ENCODE results near the gene FERMT1.
A peak's percentile ranks its signal among the peaks of the same experiment; 100 is the strongest.
"Not testable (repeated sequence)": the region's sequence is repeated elsewhere in the genome, so short reads cannot be mapped to it uniquely, and the experiment has no call there.

FERMT1 gene

DNA sequence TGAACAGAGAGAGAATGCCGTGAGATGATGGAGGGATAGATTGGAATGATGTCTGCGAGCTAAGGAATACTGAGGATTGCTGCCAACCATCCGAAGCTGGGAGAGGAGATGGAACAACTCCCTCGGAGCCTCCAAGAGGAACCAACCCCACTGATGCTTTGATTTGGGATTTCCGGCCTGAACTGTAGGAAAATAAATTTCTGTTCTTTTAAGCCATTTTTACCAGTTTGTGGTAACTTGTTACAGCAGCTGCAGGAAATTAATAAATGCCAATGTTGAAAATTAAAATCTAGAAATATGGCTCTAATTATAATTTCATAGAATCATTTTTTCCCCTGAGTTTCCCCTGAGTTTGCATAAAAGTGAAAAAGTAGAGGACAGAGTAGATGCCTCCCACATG is 83.1 kb downstream of the FERMT1 start:
- Histone ChIP-seq H3K4me1 (ENCODE audit: control insufficient read depth, insufficient read depth, low read length) (peaks cover 14% of the 10 kb centered on the region), H3K9me3 (ENCODE audit: control insufficient read depth in 2 of 2, low read length in 2 of 2) (no peaks in the 10 kb centered on the region), H3K9ac (ENCODE audit: low read length in 2 of 2) (no peak overlapping the region), H3K36me3 (ENCODE audit: control insufficient read depth in 2 of 2, insufficient read depth in 2 of 2, low read length in 2 of 2) (peaks cover 9 to 24% of the 10 kb centered on the region in 2 donors), H3K4me3 (ENCODE audit: low read length in 2 of 2) (no peak overlapping the region), H3K27ac (ENCODE audit: low read length) (no peak overlapping the region), H3K27me3 (ENCODE audit: control insufficient read depth in 1 of 2, insufficient read depth in 2 of 2, low read length in 2 of 2) (no peaks in the 10 kb centered on the region)

GRCh38 chr20:6038256-6038655 is 84.6 kb downstream of the FERMT1 start:
- Histone ChIP-seq H3K36me3 (ENCODE audit: control insufficient read depth in 2 of 2, insufficient read depth in 2 of 2, low read length in 2 of 2) (peaks cover 12 to 20% of the 10 kb centered on the region in 2 donors), H3K9me3 (ENCODE audit: control insufficient read depth in 2 of 2, low read length in 2 of 2) (no peaks in the 10 kb centered on the region), H3K27ac (ENCODE audit: low read length) (peak overlapping the region; percentile 46), H3K4me3 (ENCODE audit: low read length in 2 of 2) (peak overlapping the region in 1 of 2 donors; percentile 15), H3K9ac (ENCODE audit: low read length in 2 of 2) (no peak overlapping the region), H3K4me1 (ENCODE audit: control insufficient read depth, insufficient read depth, low read length) (peaks cover 27% of the 10 kb centered on the region), H3K27me3 (ENCODE audit: control insufficient read depth in 1 of 2, insufficient read depth in 2 of 2, low read length in 2 of 2) (no peaks in the 10 kb centered on the region)

- H3K27ac ChIP-seq (ENCODE audit: low read length): no peak overlapping the region
- no peak overlapping the region for H3K4me3 ChIP-seq (ENCODE audit: low read length in 2 of 2)
- no peaks in the 10 kb centered on the region for H3K27me3 ChIP-seq (ENCODE audit: control insufficient read depth in 1 of 2, insufficient read depth in 2 of 2, low read length in 2 of 2)
- no peak overlapping the region for H3K9ac ChIP-seq (ENCODE audit: low read length in 2 of 2)
- no peaks in the 10 kb centered on the region for H3K9me3 ChIP-seq (ENCODE audit: control insufficient read depth in 2 of 2, low read length in 2 of 2)
- H3K36me3 ChIP-seq (ENCODE audit: control insufficient read depth in 2 of 2, insufficient read depth in 2 of 2, low read length in 2 of 2): peaks cover 12 to 23% of the 10 kb centered on the region in 2 donors
- H3K4me1 ChIP-seq (ENCODE audit: control insufficient read depth, insufficient read depth, low read length): peaks cover 29% of the 10 kb centered on the region
Measured at GRCh38 chr20:6037082-6037481, 85.7 kb downstream of the FERMT1 start.

- Histone ChIP-seq H3K4me1 (ENCODE audit: control insufficient read depth, insufficient read depth, low read length) (peaks cover 29% of the 10 kb centered on the region), H3K27ac (ENCODE audit: low read length) (no peak overlapping the region), H3K36me3 (ENCODE audit: control insufficient read depth in 2 of 2, insufficient read depth in 2 of 2, low read length in 2 of 2) (peaks cover 8 to 17% of the 10 kb centered on the region in 2 donors)
Measured at GRCh38 chr20:6036213-6036612, 86.6 kb downstream of the FERMT1 start.

GRCh38 chr20:6034134-6034969 is 88.5 kb downstream of the FERMT1 start:
- no peaks in the 10 kb centered on the region for H3K27me3 ChIP-seq (ENCODE audit: control insufficient read depth in 1 of 2, insufficient read depth in 2 of 2, low read length in 2 of 2)
- peaks cover 29% of the 10 kb centered on the region for H3K4me1 ChIP-seq (ENCODE audit: control insufficient read depth, insufficient read depth, low read length)
- no peaks in the 10 kb centered on the region for H3K9me3 ChIP-seq (ENCODE audit: control insufficient read depth in 2 of 2, low read length in 2 of 2)
- H3K27ac ChIP-seq (ENCODE audit: low read length): peak overlapping the region; percentile 25
- H3K4me3 ChIP-seq (ENCODE audit: low read length in 2 of 2): no peak overlapping the region
- H3K36me3 ChIP-seq (ENCODE audit: control insufficient read depth in 2 of 2, insufficient read depth in 2 of 2, low read length in 2 of 2): peaks cover 4 to 9% of the 10 kb centered on the region in 2 donors
- H3K9ac ChIP-seq (ENCODE audit: low read length in 2 of 2): no peak overlapping the region

More at GRCh38 chr20:6036213-6036612, 86.6 kb downstream of the FERMT1 start:
- no peak overlapping the region for H3K9ac ChIP-seq (ENCODE audit: low read length in 2 of 2)
- H3K9me3 ChIP-seq (ENCODE audit: control insufficient read depth in 2 of 2, low read length in 2 of 2): no peaks in the 10 kb centered on the region
- H3K27me3 ChIP-seq (ENCODE audit: control insufficient read depth in 1 of 2, insufficient read depth in 2 of 2, low read length in 2 of 2): no peaks in the 10 kb centered on the region
- no peak overlapping the region for H3K4me3 ChIP-seq (ENCODE audit: low read length in 2 of 2)

DNA sequence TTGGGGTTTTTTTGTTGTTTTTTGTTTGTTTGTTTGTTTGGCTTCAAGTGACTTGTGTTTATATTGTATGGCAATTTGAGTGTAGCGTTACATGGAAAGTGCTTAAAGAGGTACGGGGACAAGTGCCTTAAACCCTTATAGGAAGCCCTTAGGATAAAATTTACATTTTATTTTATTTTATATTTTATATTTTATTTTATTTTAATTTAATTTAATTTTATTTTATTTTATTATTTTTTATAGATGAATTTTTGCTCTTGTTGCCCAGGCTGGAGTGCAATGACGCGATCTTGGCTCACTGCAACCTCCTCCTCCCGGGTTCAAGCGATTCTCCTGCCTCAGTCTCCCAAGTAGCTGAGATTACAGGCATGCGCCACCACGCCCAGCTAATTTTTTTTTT is 89.9 kb downstream of the FERMT1 start:
- H3K36me3 ChIP-seq (ENCODE audit: control insufficient read depth in 2 of 2, insufficient read depth in 2 of 2, low read length in 2 of 2); H3K4me3 ChIP-seq (ENCODE audit: low read length in 2 of 2); H3K27me3 ChIP-seq (ENCODE audit: control insufficient read depth in 1 of 2, insufficient read depth in 2 of 2, low read length in 2 of 2); H3K9ac ChIP-seq (ENCODE audit: low read length in 2 of 2); H3K27ac ChIP-seq (ENCODE audit: low read length); H3K9me3 ChIP-seq (ENCODE audit: control insufficient read depth in 2 of 2, low read length in 2 of 2): not testable (repeated sequence)
- peaks cover 21% of the 10 kb centered on the region for H3K4me1 ChIP-seq (ENCODE audit: control insufficient read depth, insufficient read depth, low read length)

DNA sequence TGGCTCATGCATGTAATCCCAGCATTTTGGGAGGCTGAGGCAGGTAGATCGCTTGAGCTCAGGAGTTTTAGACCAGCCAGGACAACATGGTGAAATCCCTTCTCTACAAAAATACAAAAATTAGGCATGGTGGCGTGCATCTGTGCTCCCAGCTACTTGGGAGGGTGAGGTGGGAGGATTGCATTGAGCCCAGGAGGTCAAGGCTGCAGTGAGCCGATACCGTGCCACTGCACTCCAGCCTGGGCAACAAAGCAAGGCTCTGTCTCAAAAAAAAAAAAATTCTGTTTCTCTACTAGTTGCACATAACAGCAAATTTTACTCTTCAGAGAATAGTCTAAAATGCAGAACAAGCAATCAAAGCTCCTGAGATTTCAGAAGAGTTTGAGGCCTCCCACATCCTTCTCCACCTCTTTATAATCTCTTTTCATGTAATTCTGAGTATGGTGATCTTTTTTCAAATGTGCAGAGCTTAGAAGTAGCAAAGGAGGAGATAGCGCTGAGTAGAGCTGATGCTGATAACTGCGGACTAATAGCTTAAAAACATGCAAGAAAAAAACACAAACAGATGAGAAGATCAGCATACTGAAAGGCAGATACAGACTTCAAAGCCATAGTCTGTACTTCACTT is 92.3 kb downstream of the FERMT1 start:
- Histone ChIP-seq H3K36me3 (ENCODE audit: control insufficient read depth in 2 of 2, insufficient read depth in 2 of 2, low read length in 2 of 2) (peaks cover 7% of the 10 kb centered on the region in 2 donors), H3K27ac (ENCODE audit: low read length) (no peak overlapping the region), H3K4me3 (ENCODE audit: low read length in 2 of 2) (no peak overlapping the region), H3K9me3 (ENCODE audit: control insufficient read depth in 2 of 2, low read length in 2 of 2) (no peaks in the 10 kb centered on the region), H3K27me3 (ENCODE audit: control insufficient read depth in 1 of 2, insufficient read depth in 2 of 2, low read length in 2 of 2) (no peaks in the 10 kb centered on the region), H3K4me1 (ENCODE audit: control insufficient read depth, insufficient read depth, low read length) (peaks cover 21% of the 10 kb centered on the region), H3K9ac (ENCODE audit: low read length in 2 of 2) (no peak overlapping the region)

DNA sequence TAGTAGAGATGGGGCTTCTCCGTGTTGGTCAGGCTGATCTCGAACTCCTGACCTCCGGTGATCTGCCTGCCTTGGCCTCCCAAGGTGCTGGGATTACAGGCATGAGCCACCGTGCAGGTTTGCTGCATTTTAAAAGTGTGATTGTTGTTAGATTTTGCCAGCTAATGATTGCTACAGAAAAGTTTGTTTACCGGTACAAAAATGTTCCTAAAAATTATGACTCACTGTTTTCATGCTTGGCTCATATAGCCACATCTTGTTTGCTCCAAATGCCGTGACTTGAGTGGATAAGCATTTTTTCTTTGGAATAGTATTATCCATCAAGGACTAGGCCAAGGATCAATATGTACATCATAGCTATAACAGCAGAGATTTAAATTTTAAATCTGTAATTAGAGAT is 93.3 kb downstream of the FERMT1 start:
- no peak overlapping the region for H3K4me3 ChIP-seq (ENCODE audit: low read length in 2 of 2)
- H3K9me3 ChIP-seq (ENCODE audit: control insufficient read depth in 2 of 2, low read length in 2 of 2): no peaks in the 10 kb centered on the region
- peaks cover 11 to 13% of the 10 kb centered on the region in 2 donors for H3K36me3 ChIP-seq (ENCODE audit: control insufficient read depth in 2 of 2, insufficient read depth in 2 of 2, low read length in 2 of 2)
- no peaks in the 10 kb centered on the region for H3K27me3 ChIP-seq (ENCODE audit: control insufficient read depth in 1 of 2, insufficient read depth in 2 of 2, low read length in 2 of 2)
- H3K27ac ChIP-seq (ENCODE audit: low read length): no peak overlapping the region
- no peak overlapping the region for H3K9ac ChIP-seq (ENCODE audit: low read length in 2 of 2)
- H3K4me1 ChIP-seq (ENCODE audit: control insufficient read depth, insufficient read depth, low read length): peaks cover 18% of the 10 kb centered on the region

DNA sequence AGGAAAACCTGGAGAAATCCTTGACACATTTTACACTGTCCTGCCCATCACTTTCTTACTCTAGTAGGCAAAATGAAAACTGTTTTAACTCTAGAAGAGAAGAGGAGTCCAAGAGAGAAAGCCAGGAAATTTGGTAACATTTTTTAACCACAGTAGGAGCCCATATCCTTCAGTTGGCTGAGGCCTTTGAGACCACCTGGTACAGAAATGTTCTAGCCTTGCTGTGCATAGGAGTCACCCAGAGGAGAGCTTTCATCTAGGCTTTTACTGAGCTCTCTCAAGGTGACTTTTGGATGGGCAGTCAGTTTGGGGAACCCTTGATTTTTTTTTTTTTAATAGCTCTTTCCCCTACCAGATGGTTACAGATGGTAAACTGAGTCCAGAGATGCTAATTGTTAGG is 94.0 kb downstream of the FERMT1 start:
- H3K27me3 ChIP-seq (ENCODE audit: control insufficient read depth in 1 of 2, insufficient read depth in 2 of 2, low read length in 2 of 2): no peaks in the 10 kb centered on the region
- H3K9me3 ChIP-seq (ENCODE audit: control insufficient read depth in 2 of 2, low read length in 2 of 2): no peaks in the 10 kb centered on the region
- no peak overlapping the region for H3K27ac ChIP-seq (ENCODE audit: low read length)
- peaks cover 11% of the 10 kb centered on the region for H3K4me1 ChIP-seq (ENCODE audit: control insufficient read depth, insufficient read depth, low read length)
- H3K36me3 ChIP-seq (ENCODE audit: control insufficient read depth in 2 of 2, insufficient read depth in 2 of 2, low read length in 2 of 2): peaks cover 16 to 18% of the 10 kb centered on the region in 2 donors
- H3K4me3 ChIP-seq (ENCODE audit: low read length in 2 of 2): no peak overlapping the region
- H3K9ac ChIP-seq (ENCODE audit: low read length in 2 of 2): no peak overlapping the region

DNA sequence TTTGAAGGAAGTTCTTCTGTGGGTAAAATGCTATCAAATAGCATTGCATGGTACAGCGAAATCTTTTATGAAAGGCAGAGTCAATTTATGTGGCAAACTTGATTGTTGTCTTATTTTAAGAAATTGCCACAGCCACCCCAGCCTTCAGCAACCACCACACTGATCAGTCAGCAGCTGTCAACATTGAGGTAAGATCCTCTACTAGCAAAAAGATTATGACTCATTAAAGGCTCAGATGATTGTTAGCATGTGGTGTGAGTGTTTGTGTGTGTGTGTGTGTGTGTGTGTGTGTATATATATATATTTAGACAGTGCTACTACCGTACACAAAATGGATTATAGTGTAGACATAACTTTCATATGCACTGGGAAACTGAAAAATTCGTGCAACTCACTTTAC is 96.8 kb downstream of the FERMT1 start:
- H3K27me3 ChIP-seq (ENCODE audit: control insufficient read depth in 1 of 2, insufficient read depth in 2 of 2, low read length in 2 of 2): no peaks in the 10 kb centered on the region
- no peak overlapping the region for H3K4me3 ChIP-seq (ENCODE audit: low read length in 2 of 2)
- no peak overlapping the region for H3K27ac ChIP-seq (ENCODE audit: low read length)
- H3K9ac ChIP-seq (ENCODE audit: low read length in 2 of 2): no peak overlapping the region
- H3K4me1 ChIP-seq (ENCODE audit: control insufficient read depth, insufficient read depth, low read length): peaks cover 5% of the 10 kb centered on the region
- H3K9me3 ChIP-seq (ENCODE audit: control insufficient read depth in 2 of 2, low read length in 2 of 2): no peaks in the 10 kb centered on the region
- peaks cover 12 to 15% of the 10 kb centered on the region in 2 donors for H3K36me3 ChIP-seq (ENCODE audit: control insufficient read depth in 2 of 2, insufficient read depth in 2 of 2, low read length in 2 of 2)

All from stomach smooth muscle (tissue), 2 donors.